ENCODE results near the gene ART5.

GRCh38 chr11:3675971-3676370 lies 34.2 kb upstream of the ART5 start:
- TF ChIP-seq CTCF (conservative IDR thresholded peaks at IDR 0.05 in 1 of 2, IDR thresholded peaks at IDR 0.05 in 1 of 2; ENCODE audit: low read depth in 1 of 2, low read length in 2 of 2) (no peak), EZH2 (IDR thresholded peaks at IDR 0.05; ENCODE audit: low read length, missing control alignments) (no peak)

Measured in fibroblast of lung (primary cell).